GM23248 (cell line): ENCODE results near the gene PEPD.

Source experiments
- EZH2 ChIP-seq: fragments of 200-600 bp; sonication (generic); IDR thresholded peaks from 2 replicates; pipeline ENCODE4 v1.6.1; 2018; ENCODE audit warnings: antibody characterized with exemption, mild to moderate bottlenecking; ENCODE audit not compliant: insufficient read depth, poor library complexity, severe bottlenecking
- EZH2phosphoT487 ChIP-seq: fragments of 200-600 bp; sonication (generic); IDR thresholded peaks from 2 replicates; pipeline ENCODE4 v1.6.1; 2018; ENCODE audit warnings: antibody characterized with exemption, moderate library complexity, mild to moderate bottlenecking, low read depth; ENCODE audit not compliant: insufficient read depth

GRCh38 chr19:33428627-33429125 lies 92.9 kb downstream of the PEPD start:
- TF ChIP-seq EZH2phosphoT487, result no peak
- TF ChIP-seq EZH2, result no peak
